ENCODE results near the gene ANAPC10.
"Not testable (repeated sequence)": the region's sequence is repeated elsewhere in the genome, so short reads cannot be mapped to it uniquely, and the experiment has no call there.

ANAPC10 gene

DNA sequence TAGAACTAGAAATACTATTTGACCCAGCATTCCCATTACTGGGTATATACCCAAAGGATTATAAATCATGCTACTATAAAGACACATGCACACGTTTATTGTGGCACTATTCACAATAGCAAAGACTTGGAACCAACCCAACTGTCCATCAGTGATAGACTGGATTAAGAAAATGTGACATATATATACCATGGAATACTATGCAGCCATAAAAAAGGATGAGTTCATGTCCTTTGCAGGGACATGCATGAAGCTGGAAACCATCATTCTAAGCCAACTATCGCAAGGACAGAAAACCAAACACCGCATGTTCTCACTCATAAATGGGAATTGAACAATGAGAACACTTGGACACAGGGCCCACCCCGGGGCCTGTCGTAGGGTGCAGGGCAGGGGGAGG lies 97.3 kb downstream of the ANAPC10 start:
- not testable (repeated sequence) for DNase-seq

GRCh38 chr4:144989306-144989705 lies 108.7 kb downstream of the ANAPC10 start:
- DNase-seq, result no peak

GRCh38 chr4:144985531-144985930 lies 112.5 kb downstream of the ANAPC10 start:
- DNase-seq, result no peak

DNA sequence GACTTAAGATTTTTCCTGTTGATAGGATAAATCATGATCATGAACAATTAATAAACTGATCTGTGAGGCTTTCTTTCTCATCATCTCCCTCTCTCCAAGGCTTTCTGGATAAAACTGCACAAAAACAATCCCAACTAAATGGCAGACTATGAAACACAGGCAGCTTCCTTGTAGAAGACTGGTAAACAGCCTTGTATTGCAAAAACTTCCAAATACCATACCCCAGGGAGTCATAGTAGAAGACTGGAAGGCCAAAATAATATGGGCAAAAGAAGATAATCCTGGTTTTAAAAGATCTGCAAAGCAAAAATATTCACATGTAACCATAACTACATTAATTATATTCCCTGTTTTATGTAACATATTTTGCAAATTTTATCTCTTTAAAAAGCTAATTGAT lies 113.0 kb downstream of the ANAPC10 start:
- no peak for DNase-seq

- no peak for DNase-seq
These were observed 113.8 kb downstream of the ANAPC10 start for GRCh38 chr4:144984241-144984640.

GRCh38 chr4:144975718-144976117 lies 122.3 kb downstream of the ANAPC10 start:
- DNase-seq, result no peak

GRCh38 chr4:144970597-144970996 lies 127.4 kb downstream of the ANAPC10 start:
- DNase-seq, result no peak

DNA sequence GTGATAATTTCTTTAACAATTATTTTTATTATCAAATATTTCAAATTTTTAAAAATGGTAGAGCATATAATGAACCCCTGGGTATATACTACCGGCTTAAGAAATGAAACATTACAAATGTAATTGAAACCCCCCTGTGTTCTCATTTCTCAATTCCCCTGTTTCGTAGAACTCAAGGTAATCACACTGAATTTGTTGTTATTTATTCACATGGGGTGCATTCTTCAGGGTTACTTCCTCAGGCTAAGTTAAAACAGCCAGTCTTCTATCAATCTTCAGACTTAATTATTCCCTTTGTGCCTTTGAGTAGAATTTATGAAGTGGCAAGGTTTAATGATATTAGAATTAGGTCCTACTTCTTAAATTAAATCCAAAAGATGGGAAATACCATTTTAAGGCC lies 128.2 kb downstream of the ANAPC10 start:
- no peak for DNase-seq

DNA sequence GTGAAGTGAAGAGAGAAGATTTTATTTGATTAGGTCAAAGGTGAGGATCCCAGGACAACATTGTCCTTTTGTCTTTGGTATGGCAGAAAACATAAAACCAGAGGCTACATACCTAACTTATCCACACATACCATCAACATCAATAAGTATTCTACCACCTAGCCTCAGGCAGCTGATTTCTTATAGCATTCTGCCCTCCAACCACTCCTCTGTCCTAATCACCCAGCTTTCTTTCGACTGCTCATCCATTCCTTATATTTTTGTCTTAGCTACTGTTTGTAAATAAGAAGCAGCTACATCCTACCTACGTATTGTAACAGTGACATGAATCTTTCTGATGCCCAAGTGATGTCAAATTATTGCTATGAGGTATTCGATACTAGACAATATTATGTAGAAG lies 129.4 kb downstream of the ANAPC10 start:
- DNase-seq, result no peak

DNA sequence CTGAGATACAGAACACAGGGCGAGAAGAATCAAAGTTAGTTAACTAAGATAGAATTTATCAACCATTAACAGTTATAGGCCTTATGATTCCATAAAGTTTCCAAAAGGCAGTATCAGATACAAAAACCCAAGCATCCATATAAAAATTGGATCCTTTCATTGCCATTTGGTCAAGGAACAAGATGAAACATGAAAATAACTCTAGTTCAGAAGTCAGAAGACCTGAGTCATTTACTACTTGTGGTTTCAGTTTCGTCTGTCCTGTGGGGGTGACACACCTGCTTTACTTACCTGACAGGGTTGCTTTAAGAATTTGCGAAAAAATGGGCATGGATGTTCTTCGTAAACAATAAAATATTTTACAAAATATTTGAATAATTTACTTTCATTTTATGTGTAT lies 130.8 kb downstream of the ANAPC10 start:
- DNase-seq, result no peak

DNA sequence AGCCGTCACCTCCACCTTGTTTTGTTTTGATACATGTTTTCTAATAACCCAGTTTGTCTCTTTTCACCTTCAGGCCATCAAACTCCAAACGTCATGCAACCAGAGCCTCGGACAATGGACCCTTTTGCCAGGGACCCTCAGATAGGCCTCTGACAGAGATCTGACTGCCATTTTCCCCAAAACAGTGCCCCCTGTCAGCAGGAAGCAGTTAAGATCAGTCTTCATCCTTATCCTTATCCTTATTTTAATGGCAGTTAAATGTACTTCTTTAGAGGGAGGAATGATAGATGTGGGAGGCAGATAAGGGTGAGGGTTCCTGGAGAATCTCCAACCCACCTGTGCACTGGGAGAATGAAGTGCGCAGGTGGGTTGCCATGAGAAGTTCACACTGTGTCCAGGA lies 135.7 kb downstream of the ANAPC10 start:
- no peak for DNase-seq

GRCh38 chr4:144955104-144955503 lies 142.9 kb downstream of the ANAPC10 start:
- no peak for DNase-seq

DNA sequence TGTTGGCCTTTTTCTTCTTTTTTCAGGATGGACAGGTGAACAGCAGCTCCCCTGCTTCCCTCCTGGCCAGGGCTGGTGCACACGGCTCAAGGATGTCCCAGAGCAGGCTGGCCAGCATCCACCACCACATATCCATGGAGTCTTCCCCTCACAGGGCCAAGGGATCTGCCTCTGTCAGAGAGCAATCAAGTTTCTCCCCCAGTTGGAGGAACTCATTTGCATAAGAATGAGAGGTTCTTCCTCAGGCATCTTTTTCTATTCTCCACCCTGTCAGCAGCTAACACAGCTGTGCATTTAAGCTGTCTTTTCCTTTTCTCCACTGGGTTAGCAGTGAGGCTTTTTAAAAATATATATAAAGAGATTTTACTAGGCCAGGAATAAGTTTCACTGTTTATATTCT lies 143.8 kb downstream of the ANAPC10 start:
- no peak for DNase-seq

DNA sequence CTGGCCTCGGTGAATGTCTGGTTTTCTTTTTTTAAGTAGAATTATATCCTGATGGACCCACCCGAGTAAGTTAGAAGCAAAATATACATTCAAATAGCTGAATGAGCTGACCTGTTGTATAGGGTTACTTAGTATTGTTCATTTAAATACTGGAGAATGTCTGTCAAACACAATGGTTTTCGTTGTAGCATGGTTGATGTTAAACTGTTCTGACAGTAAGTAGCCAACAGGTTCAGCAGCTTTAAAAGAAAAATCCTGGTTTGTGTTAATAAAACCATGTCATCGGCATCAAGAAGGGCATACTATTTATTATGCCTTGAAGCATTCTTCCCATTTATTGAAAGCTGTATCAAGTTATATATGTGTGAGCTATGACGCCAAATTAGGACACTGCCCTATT lies 149.6 kb downstream of the ANAPC10 start:
- no peak for DNase-seq

- no peak for DNase-seq
These were observed 150.0 kb downstream of the ANAPC10 start for GRCh38 chr4:144948009-144948408.

Data from NCI-H1436 treated with DMSO at 0.1 percent for 48 hours (cell line).